SKM-1 (cell line): ENCODE results near the gene ZNF268.
"Not testable (repeated sequence)": the region's sequence is repeated elsewhere in the genome, so short reads cannot be mapped to it uniquely, and the experiment has no call there.

ENCODE experiments used
- DNase-seq: peaks from one replicate; lab custom pipeline; 2025; ENCODE audit not compliant: unreplicated experiment; lab: John Stamatoyannopoulos, UW

ZNF268 gene

GRCh38 chr12:133226690-133227089, 45.4 kb downstream of the ZNF268 start:
- no peak for DNase-seq

GRCh38 chr12:133227281-133227852, 46.1 kb downstream of the ZNF268 start:
- DNase-seq = no peak

- no peak for DNase-seq
These were observed 49.7 kb downstream of the ZNF268 start for GRCh38 chr12:133231001-133231400.

GRCh38 chr12:133233006-133233405, 51.7 kb downstream of the ZNF268 start:
- no peak for DNase-seq

GRCh38 chr12:133233993-133234564, 52.8 kb downstream of the ZNF268 start:
- DNase-seq = no peak

GRCh38 chr12:133234971-133235370, 53.7 kb downstream of the ZNF268 start:
- DNase-seq = no peak

GRCh38 chr12:133235401-133236112, 54.3 kb downstream of the ZNF268 start, which contains the start of gene ANHX:
TSS of gene ANHX (minus strand) at chr12:133235877. CDS start at chr12:133234356, 1,521 bp downstream.
- DNase-seq = no peak

GRCh38 chr12:133236144-133236543, 54.8 kb downstream of the ZNF268 start:
- no peak for DNase-seq

- DNase-seq = no peak
These were observed 55.3 kb downstream of the ZNF268 start for GRCh38 chr12:133236556-133236955.

- no peak for DNase-seq
These were observed 70.4 kb downstream of the ZNF268 start for GRCh38 chr12:133251732-133252131.

GRCh38 chr12:133255833-133256232, 74.5 kb downstream of the ZNF268 start:
- not testable (repeated sequence) for DNase-seq

- no peak for DNase-seq
These were observed 75.0 kb downstream of the ZNF268 start for GRCh38 chr12:133256321-133256720.

- DNase-seq = no peak
These were observed 82.9 kb downstream of the ZNF268 start for GRCh38 chr12:133264173-133264572.
